SK-N-SH (cell line): ENCODE measurements around the gene SYT1.

Experiments used
- ELF1 ChIP-seq: IDR thresholded peaks from 2 replicates; pipeline ENCODE4 v1.4.0; 2012
- EP300 ChIP-seq, 2 experiments: IDR thresholded peaks; 2 replicates each; pipeline versions ENCODE4 v1.4.0 to v1.6.1; 2012; ENCODE audit warnings: borderline replicate concordance in 1 of 2, low read depth in 1 of 2, low read length in 1 of 2
- FOXJ3 ChIP-seq: sonication (generic); formaldehyde crosslinking; IDR thresholded peaks from 2 replicates; pipeline ENCODE4 v1.5.1; 2020; ENCODE audit warnings: mild to moderate bottlenecking, missing genetic modification reagents
- FOXM1 ChIP-seq: IDR thresholded peaks from 2 replicates; pipeline ENCODE4 v1.4.0; 2012; ENCODE audit warnings: low read depth, mild to moderate bottlenecking
- GATA2 ChIP-seq: sonication (generic); formaldehyde crosslinking; IDR thresholded peaks from 2 replicates; pipeline ENCODE4 v1.5.0; 2020; ENCODE audit warnings: mild to moderate bottlenecking, missing genetic modification reagents
- IRF3 ChIP-seq: fragments of 150-350 bp; IDR thresholded peaks from 2 replicates; pipeline ENCODE4 v1.6.1; 2016; ENCODE audit warnings: mild to moderate bottlenecking, low read depth, low read length
- POLR2AphosphoS5 ChIP-seq: IDR thresholded peaks from 2 replicates; pipeline ENCODE4 v1.6.1; 2012; ENCODE audit warnings: low read depth, low read length
- RAD21 ChIP-seq: IDR thresholded peaks from 2 replicates; pipeline ENCODE4 v1.6.1; 2012; ENCODE audit warnings: mild to moderate bottlenecking, low read length
- REST ChIP-seq: IDR thresholded peaks from 2 replicates; pipeline ENCODE4 v1.6.1; 2012; ENCODE audit warnings: mild to moderate bottlenecking, low read depth, low read length, moderate library complexity
- RFX5 ChIP-seq: IDR thresholded peaks from 2 replicates; pipeline ENCODE4 v1.6.1; 2012; ENCODE audit warnings: mild to moderate bottlenecking, improper control_type of control experiment, low read length
- TAF1 ChIP-seq: IDR thresholded peaks from 2 replicates; pipeline ENCODE4 v1.6.1; 2012; ENCODE audit warnings: low read depth, mild to moderate bottlenecking, low read length, moderate library complexity, borderline replicate concordance
- TCF12 ChIP-seq: IDR thresholded peaks from 2 replicates; pipeline ENCODE4 v1.4.0; 2012
- TEAD4 ChIP-seq: IDR thresholded peaks from 2 replicates; pipeline ENCODE4 v1.4.0; 2012; ENCODE audit warnings: mild to moderate bottlenecking, borderline replicate concordance; ENCODE audit not compliant: insufficient read depth
- TF ChIP-seq, protein P1 (sequence below): fragments of 200-600 bp; sonication (generic); IDR thresholded peaks from 2 replicates; pipeline ENCODE4 v1.6.1; 2017; ENCODE audit warnings: antibody characterized with exemption, mild to moderate bottlenecking, moderate library complexity

DNA sequence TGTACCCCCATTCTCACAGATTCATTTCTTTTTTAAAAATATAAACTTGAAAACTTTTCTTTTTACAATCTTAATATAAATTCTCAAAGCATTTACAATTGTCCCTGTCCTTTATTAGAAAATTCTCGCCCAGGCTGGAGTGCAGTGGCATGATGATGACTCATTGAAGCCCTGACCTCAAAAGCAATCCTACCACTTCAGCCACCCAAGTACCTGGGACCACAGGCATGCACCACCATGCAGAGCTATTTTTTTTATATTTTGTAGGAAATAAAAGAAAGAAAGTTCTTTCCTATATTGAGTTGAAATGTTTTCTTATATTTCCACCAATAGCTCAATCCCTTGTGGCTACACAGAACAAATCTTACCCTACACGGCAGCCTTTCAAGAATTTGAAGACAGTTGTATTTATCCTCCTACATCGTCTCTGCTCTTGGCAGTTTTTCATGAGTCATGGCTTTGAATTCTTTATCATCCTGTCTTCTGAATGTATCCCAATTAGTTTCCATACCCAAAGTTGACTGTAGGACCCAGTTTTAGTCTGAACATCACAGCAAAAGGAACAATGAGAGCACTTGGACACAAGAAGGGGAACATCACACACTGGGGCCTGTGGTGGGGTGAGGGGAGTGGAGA is 52.4 kb downstream of the SYT1 start:
- TF ChIP-seq TEAD4 (no peak), FOXJ3 (CRISPR knock-in tag) (no peak), TAF1 (no peak), RFX5 (no peak), TCF12 (no peak), IRF3 (no peak), EP300 (IDR thresholded peaks at IDR 0.05; ENCODE audit: borderline replicate concordance in 1 of 2, low read depth in 1 of 2, low read length in 1 of 2) (0 out of 4 replicates have a peak, but pooled peaks of 1 of the 2 experiments have one; percentile 10), POLR2AphosphoS5 (no peak), REST (no peak), GATA2 (CRISPR knock-in tag) (no peak), ELF1 (no peak), FOXM1 (no peak), RAD21 (no peak)
- TF ChIP-seq, protein P1, sequence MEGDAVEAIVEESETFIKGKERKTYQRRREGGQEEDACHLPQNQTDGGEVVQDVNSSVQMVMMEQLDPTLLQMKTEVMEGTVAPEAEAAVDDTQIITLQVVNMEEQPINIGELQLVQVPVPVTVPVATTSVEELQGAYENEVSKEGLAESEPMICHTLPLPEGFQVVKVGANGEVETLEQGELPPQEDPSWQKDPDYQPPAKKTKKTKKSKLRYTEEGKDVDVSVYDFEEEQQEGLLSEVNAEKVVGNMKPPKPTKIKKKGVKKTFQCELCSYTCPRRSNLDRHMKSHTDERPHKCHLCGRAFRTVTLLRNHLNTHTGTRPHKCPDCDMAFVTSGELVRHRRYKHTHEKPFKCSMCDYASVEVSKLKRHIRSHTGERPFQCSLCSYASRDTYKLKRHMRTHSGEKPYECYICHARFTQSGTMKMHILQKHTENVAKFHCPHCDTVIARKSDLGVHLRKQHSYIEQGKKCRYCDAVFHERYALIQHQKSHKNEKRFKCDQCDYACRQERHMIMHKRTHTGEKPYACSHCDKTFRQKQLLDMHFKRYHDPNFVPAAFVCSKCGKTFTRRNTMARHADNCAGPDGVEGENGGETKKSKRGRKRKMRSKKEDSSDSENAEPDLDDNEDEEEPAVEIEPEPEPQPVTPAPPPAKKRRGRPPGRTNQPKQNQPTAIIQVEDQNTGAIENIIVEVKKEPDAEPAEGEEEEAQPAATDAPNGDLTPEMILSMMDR, result no peak
